Measurements from ENCODE around the gene MAPK8. TPM values are rescaled to one million over a fixed set of nuclear protein-coding genes. Genes with fewer than 3 reads are reported as not detected.

MAPK8 gene
- total and polyA plus RNA-seq, 10 donors: 5.2 to 61.4 (median 37.4) TPM

GRCh38 chr10:48322017-48322416, 15.5 kb downstream of the MAPK8 start:
- Histone ChIP-seq H3K27ac (no peak overlapping the region), H3K36me3 (no peaks in the 10 kb centered on the region), H3K27me3 (replicated peaks in 1 of 7) (no peaks in the 10 kb centered on the region), H3K4me1 (peaks cover 0 to 18% (median 7%) of the 10 kb centered on the region in 6 donors), H3K9me3 (no peaks in the 10 kb centered on the region), H3K4me3 (no peak overlapping the region)
- 90 to 96% (median 92%) methylated on average over 3 of the region's 3 CpGs for WGBS, 5 donors
- intact Hi-C loops (cut with DNase I; ENCODE audit: low total_unique reads): no loop called here
- DNase-seq: no peak
- TF ChIP-seq POLR2AphosphoS5 (IDR thresholded peaks at IDR 0.05) (no peak), CTCF (IDR thresholded peaks at IDR 0.05 in 8 of 11, conservative IDR thresholded peaks at IDR 0.05 in 3 of 11) (no peak), POLR2A (IDR thresholded peaks at IDR 0.05) (no peak)

- no peaks in the 10 kb centered on the region for H3K9me3 ChIP-seq
- no peak for DNase-seq
- WGBS, 5 donors: 72 to 83% (median 82%) methylated on average over 2 of the region's 2 CpGs
- no peaks in the 10 kb centered on the region for H3K36me3 ChIP-seq
- intact Hi-C loops (cut with DNase I; ENCODE audit: low total_unique reads): no loop called here
- H3K27ac ChIP-seq: no peak overlapping the region
- H3K4me1 ChIP-seq: peaks cover 0 to 3% (median 0%) of the 10 kb centered on the region in 6 donors
- H3K27me3 ChIP-seq (replicated peaks in 1 of 7): no peaks in the 10 kb centered on the region
- H3K4me3 ChIP-seq: no peak overlapping the region
- TF ChIP-seq POLR2A (IDR thresholded peaks at IDR 0.05) (no peak), CTCF (IDR thresholded peaks at IDR 0.05 in 8 of 11, conservative IDR thresholded peaks at IDR 0.05 in 3 of 11) (no peak), POLR2AphosphoS5 (IDR thresholded peaks at IDR 0.05) (no peak)
Observed at GRCh38 chr10:48324580-48324979, 18.1 kb downstream of the MAPK8 start.

- H3K4me1 ChIP-seq: peaks cover 0 to 15% (median 0%) of the 10 kb centered on the region in 6 donors
- intact Hi-C loops (cut with DNase I; ENCODE audit: low total_unique reads): no loop called here
- H3K4me3 ChIP-seq: no peak overlapping the region
- H3K9me3 ChIP-seq: peaks cover 0 to 16% (median 13%) of the 10 kb centered on the region in 8 donors
- H3K36me3 ChIP-seq: peaks cover 0 to 28% (median 0%) of the 10 kb centered on the region in 6 donors
- H3K27me3 ChIP-seq (replicated peaks in 1 of 7): no peaks in the 10 kb centered on the region
- 68 to 90% (median 83%) methylated on average over 3 of the region's 3 CpGs for WGBS, 5 donors
- TF ChIP-seq POLR2A (IDR thresholded peaks at IDR 0.05): no peak
- no peak for TF ChIP-seq CTCF (IDR thresholded peaks at IDR 0.05 in 8 of 11, conservative IDR thresholded peaks at IDR 0.05 in 3 of 11)
- TF ChIP-seq POLR2AphosphoS5 (IDR thresholded peaks at IDR 0.05): no peak
- no peak for DNase-seq
- no peak overlapping the region for H3K27ac ChIP-seq
Observed at GRCh38 chr10:48330269-48330668, 23.8 kb downstream of the MAPK8 start.

GRCh38 chr10:48331436-48331835, 25.0 kb downstream of the MAPK8 start:
- intact Hi-C loops (cut with DNase I; ENCODE audit: low total_unique reads): no loop called here

More at GRCh38 chr10:48331436-48331835, 25.0 kb downstream of the MAPK8 start:
- Histone ChIP-seq H3K27me3 (replicated peaks in 1 of 7) (no peaks in the 10 kb centered on the region), H3K9me3 (peaks cover 0 to 16% (median 13%) of the 10 kb centered on the region in 8 donors), H3K27ac (no peak overlapping the region), H3K4me1 (peaks cover 0 to 15% (median 0%) of the 10 kb centered on the region in 6 donors), H3K4me3 (no peak overlapping the region), H3K36me3 (peaks cover 0 to 28% (median 0%) of the 10 kb centered on the region in 6 donors)
- WGBS, 5 donors: 65 to 95% (median 80%) methylated on average over 1 of the region's 1 CpG
- no peak for TF ChIP-seq CTCF (IDR thresholded peaks at IDR 0.05 in 8 of 11, conservative IDR thresholded peaks at IDR 0.05 in 3 of 11)
- no peak for TF ChIP-seq POLR2A (IDR thresholded peaks at IDR 0.05)
- TF ChIP-seq POLR2AphosphoS5 (IDR thresholded peaks at IDR 0.05): no peak
- DNase-seq: no peak
